Activated CD4-positive, alpha-beta T cell treated with anti-CD3 and anti-CD28 coated beads for 1 hour (primary cell): ENCODE measurements around the gene MORN1.

Experiments used
- DNase-seq: peaks from one replicate; pipeline ENCODE4 v3.0.0-alpha.2; 2020

Gene MORN1

GRCh38 chr1:2372551-2373490, 18.5 kb downstream of the MORN1 start:
- no peak for DNase-seq

DNA sequence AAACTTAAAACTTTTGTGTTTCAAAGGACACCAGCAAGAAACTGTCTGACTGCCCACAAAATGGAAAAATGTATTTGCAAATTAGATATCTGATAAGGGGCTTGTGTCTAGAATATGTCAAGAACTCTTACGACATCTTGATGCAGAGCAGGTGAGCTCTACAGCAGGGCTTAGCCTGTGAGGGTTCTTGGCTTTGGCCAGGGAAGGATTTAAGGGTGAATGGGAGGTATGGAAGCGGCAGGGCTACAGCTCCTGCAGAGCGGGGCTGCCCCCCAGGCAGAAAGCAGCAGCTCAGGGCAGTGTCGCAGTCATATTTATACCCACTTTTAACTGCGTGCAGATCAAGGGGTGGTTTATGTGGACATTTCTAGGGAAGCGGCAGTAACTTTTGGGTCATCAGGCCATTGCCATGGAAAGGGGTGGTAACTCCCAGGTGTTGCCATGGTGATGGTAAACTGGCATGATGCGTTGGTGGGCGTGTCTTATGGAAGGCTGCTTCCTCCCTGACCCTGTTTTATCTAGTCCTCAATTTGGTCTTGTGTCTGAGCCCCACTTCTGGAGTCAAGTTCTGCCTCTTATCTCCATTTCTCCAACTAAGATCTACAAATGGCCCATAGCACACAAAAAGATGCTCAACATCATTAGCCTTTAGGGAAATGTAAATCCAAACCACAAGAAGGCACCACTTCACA, 23.2 kb downstream of the MORN1 start:
- no peak for DNase-seq

- DNase-seq = no peak
Measured at GRCh38 chr1:2363847-2364513, 27.4 kb downstream of the MORN1 start.

- no peak for DNase-seq
Measured at GRCh38 chr1:2360588-2361364, 30.6 kb downstream of the MORN1 start.

- no peak for DNase-seq
Measured at GRCh38 chr1:2358651-2359640, 32.4 kb downstream of the MORN1 start.

- no peak for DNase-seq
Measured at GRCh38 chr1:2358072-2358471, 33.3 kb downstream of the MORN1 start.

DNA sequence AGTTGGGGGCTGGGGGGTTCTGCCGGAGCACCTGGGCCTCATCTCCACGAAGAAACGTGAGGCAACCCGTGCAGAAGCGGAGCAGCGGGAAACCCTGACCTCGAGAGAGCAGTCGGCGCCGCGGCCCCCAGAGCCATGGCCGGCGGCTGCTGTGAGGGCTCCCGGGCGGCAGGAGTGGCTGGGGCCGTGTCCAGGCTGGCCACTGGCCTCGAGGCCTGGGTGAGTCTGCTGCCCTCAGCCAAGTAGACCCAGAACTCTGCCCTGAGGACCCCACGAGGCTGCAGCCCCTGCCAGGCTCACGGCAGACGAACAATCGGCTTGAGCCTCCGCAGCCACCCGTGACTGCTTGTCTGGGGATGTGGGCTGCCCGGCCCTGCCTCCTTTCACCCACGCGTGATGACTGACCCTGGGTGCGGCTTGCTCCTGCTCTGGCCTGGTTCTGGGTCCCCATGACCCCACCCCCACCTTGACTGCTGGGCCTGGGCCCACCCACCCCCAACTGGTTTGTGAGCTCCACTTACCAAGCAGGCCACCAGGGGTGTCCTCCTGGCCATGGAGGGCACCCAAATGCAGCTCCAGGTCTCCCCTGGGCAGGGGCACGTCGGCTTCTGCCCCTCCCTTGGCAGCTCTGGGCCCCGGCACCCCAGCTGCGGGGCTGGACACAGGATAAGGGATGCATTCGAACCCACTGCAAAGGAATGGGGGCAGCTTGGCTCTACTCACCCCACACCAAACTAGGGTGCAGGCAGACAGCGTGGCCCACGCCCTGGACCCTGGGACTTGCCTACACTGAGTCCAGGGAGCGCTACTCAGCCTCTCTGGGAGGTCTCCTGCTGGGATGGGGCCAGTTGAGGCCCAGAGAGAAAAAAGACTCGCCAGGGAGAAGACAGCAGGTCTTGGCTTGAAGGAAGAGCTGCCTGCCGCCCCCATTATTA, 34.2 kb downstream of the MORN1 start:
- DNase-seq = no peak

DNA sequence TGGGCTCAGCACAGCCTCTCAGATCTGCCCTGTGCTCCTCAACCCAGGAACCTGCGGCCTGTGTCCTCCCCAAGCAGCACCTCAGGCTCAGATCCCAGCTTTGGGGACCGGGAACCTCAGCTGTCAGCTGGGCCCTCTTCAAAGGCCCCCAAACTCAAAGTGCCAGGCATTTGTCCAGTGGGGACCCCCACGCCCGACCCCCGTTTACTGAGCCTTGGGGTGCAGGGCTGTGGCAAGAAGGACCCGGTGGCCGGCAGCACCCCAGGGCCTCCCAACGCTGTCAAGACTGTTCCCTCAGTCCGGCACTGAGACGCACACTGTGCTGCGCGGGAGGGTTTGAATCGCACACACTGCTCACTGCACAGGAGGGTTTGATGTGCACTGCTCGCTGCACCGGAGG, 35.0 kb downstream of the MORN1 start:
- no peak for DNase-seq

- DNase-seq = no peak
Measured at GRCh38 chr1:2355373-2356261, 35.7 kb downstream of the MORN1 start.

GRCh38 chr1:2354511-2355372, 36.6 kb downstream of the MORN1 start:
- DNase-seq = no peak

DNA sequence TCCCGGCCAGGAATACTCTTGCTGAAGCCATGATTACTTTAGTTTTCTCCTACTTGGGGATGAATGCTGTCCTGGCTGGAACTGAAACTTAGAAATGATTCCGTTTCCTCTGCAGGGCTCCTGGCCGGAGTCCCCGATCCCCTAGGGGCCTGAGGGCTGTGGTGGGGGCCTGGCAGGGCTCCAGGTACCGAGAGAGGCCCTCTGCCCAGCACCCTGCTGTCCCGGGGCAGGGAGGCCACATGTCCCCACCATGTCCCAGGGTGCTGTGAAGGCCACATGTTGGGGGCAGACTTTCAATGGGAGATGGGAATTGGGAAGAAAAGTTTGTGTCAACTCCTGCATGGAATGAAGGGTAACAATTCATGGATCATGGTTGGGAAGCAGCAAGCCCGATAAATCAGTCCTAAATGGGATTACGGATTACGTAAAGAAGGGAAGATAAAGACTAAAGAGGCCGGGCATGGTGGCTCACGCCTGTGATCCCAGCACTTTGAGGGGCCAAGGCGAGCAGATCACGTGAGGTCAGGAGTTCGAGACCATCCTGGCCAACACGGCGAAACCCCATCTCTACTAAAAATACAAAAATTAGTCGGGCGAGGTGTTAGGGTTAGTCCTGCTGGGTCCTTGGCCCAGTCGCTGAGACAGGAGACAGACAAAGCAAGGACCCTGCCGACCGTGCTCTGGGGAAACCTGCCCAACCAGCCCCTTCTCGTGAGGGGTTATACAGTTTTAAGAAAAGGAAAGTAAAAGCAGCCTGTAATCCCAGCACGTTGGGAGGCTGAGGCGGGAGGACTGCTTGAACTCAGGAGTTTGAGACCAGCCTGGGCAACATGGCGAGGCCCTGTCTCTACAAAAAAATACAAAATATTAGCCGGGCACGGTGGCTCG, 37.6 kb downstream of the MORN1 start:
- no peak for DNase-seq

GRCh38 chr1:2352897-2353550, 38.3 kb downstream of the MORN1 start:
- DNase-seq = no peak

DNA sequence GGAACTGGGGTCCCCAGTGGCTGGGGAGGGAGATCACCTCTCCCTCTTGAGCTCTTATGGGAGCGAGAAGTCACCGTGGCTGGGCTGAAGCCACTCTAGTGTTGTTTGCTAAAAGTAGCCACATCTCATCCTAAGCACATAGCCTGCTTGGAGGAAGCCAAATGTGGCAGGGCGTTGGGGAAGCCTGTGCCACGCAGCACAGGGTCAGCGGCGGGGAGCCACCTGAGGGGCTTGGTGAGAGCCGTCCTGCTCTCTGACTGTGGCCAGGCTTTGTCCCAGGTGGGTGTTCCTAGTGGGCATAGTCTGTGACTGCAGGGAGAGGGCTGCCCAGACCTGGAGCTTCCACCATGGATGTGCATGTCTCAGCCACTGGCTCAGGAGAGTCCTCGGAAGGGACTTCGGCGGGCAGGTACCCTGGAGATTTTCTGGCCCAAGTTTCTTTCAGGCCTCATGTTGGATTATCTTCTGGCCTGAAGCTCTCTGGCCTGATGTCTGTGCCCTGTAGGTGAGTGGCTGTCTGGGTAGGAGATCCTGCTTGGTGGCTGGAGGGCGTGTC, 38.9 kb downstream of the MORN1 start:
- DNase-seq = no peak

DNA sequence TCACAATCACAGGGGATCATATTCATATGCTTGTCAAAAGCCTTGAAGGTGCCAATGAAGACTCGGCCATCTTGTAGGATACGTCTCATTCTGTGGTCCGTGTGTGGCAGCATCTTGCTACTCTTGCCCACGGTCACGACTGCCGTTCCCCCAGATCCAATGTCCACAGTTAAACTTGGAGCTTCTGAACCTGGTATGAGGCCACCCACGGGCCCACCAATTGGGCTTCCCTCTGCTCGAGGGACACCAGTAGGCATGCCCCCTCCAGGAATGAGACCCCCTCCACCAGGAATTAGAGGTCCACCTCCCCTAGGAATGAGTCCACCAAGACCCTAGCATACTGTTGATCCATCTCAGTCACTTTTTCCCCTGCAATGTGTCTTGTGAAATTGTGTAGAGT, 39.6 kb downstream of the MORN1 start:
- DNase-seq = no peak

- no peak for DNase-seq
Measured at GRCh38 chr1:2350911-2351655, 40.3 kb downstream of the MORN1 start.

GRCh38 chr1:2350501-2350900, 40.9 kb downstream of the MORN1 start:
- no peak for DNase-seq
